SJCRH30 (cell line): ENCODE measurements around the gene CENPW. TPM values are rescaled to one million over a fixed set of nuclear protein-coding genes. Genes with fewer than 3 reads are reported as not detected.

Experiments used
- DNase-seq, 2 experiments: peaks; one replicate each; pipeline ENCODE4 v3.0.0-alpha.2; 2015 to 2020
- H3K27ac ChIP-seq: fragments of 250-450 bp; sonication (Bioruptor Pico); 2 replicates; pipeline ENCODE4 v1.5.1; 2020; ENCODE audit warnings: mild to moderate bottlenecking, moderate library complexity
- H3K27me3 ChIP-seq: fragments of 250-450 bp; sonication (Bioruptor Pico); 2 replicates; pipeline ENCODE4 v1.5.1; 2020; ENCODE audit warnings: mild to moderate bottlenecking, moderate library complexity
- H3K36me3 ChIP-seq: fragments of 250-450 bp; sonication (Bioruptor Pico); 2 replicates; pipeline ENCODE4 v1.5.1; 2020; ENCODE audit warnings: mild to moderate bottlenecking, moderate library complexity
- H3K4me1 ChIP-seq: fragments of 250-450 bp; sonication (Bioruptor Pico); 2 replicates; pipeline ENCODE4 v1.5.1; 2020; ENCODE audit warnings: mild to moderate bottlenecking, moderate library complexity
- H3K4me3 ChIP-seq: fragments of 250-450 bp; sonication (Bioruptor Pico); 2 replicates; pipeline ENCODE4 v1.5.1; 2020; ENCODE audit warnings: mild to moderate bottlenecking, moderate library complexity
- H3K9me3 ChIP-seq: fragments of 250-450 bp; sonication (Bioruptor Pico); replicated peaks from 2 replicates; pipeline ENCODE4 v1.5.1; 2020; ENCODE audit warnings: mild to moderate bottlenecking, moderate library complexity
- total RNA-seq: library from RNA; depleted of rRNA; stranded (reverse); fragments of >200 nt; shearing (Covaris generic); gene quantifications from 2 replicates; pipeline ENCODE4 v1.2.3, GENCODE V29; 2014; rRNA removed

Gene CENPW
- total RNA-seq: 40.2 and 46.0 TPM in 2 replicates

GRCh38 chr6:126339796-126340609, at the start of gene CENPW:
CENPW (plus strand) TSS chr6:126340115; CDS start chr6:126340274, 159 bp downstream.
- Histone ChIP-seq H3K9me3 (no peaks in the 10 kb centered on the region), H3K4me1 (0 out of 2 replicates have a peak, but pooled peaks cover 2% of the 10 kb centered on the region), H3K36me3 (no peaks in the 10 kb centered on the region), H3K27me3 (no peaks in the 10 kb centered on the region), H3K4me3 (peak within 1 kb of the TSS; percentile 80), H3K27ac (peak within 1 kb of the TSS; percentile 50)
- DNase-seq: peak; percentile 83 to 87

- H3K4me3 ChIP-seq: no peak overlapping the region
- no peaks in the 10 kb centered on the region for H3K27me3 ChIP-seq
- H3K9me3 ChIP-seq: no peaks in the 10 kb centered on the region
- no peaks in the 10 kb centered on the region for H3K4me1 ChIP-seq
- H3K36me3 ChIP-seq: no peaks in the 10 kb centered on the region
- H3K27ac ChIP-seq: no peak overlapping the region
- no peak for DNase-seq
Measured at GRCh38 chr6:126293891-126294524, 45.9 kb upstream of the CENPW start.

GRCh38 chr6:126300126-126300525, 39.8 kb upstream of the CENPW start:
- Histone ChIP-seq H3K27me3 (no peaks in the 10 kb centered on the region), H3K36me3 (no peaks in the 10 kb centered on the region), H3K4me3 (no peak overlapping the region), H3K27ac (no peak overlapping the region), H3K9me3 (no peaks in the 10 kb centered on the region), H3K4me1 (peaks cover 3% of the 10 kb centered on the region; the same call in 1 of the 2 replicates)
- no peak for DNase-seq

GRCh38 chr6:126300735-126301134, 39.2 kb upstream of the CENPW start:
- no peak for DNase-seq
- peaks cover 3% of the 10 kb centered on the region; the same call in 1 of the 2 replicates for H3K4me1 ChIP-seq
- no peaks in the 10 kb centered on the region for H3K9me3 ChIP-seq
- H3K4me3 ChIP-seq: no peak overlapping the region
- no peak overlapping the region for H3K27ac ChIP-seq
- H3K36me3 ChIP-seq: no peaks in the 10 kb centered on the region
- H3K27me3 ChIP-seq: no peaks in the 10 kb centered on the region

- Histone ChIP-seq H3K36me3 (no peaks in the 10 kb centered on the region), H3K27me3 (no peaks in the 10 kb centered on the region), H3K4me3 (no peak overlapping the region), H3K9me3 (no peaks in the 10 kb centered on the region), H3K4me1 (peaks cover 3% of the 10 kb centered on the region; the same call in 1 of the 2 replicates), H3K27ac (no peak overlapping the region)
- peak in 1 of 2 experiments; percentile 45 for DNase-seq
Measured at GRCh38 chr6:126302191-126302590, 37.7 kb upstream of the CENPW start.

GRCh38 chr6:126307849-126308248, 32.1 kb upstream of the CENPW start:
- DNase-seq: peak; percentile 11 to 14
- H3K9me3 ChIP-seq: no peaks in the 10 kb centered on the region
- H3K27ac ChIP-seq: no peak overlapping the region
- no peaks in the 10 kb centered on the region for H3K27me3 ChIP-seq
- no peak overlapping the region for H3K4me3 ChIP-seq
- no peaks in the 10 kb centered on the region for H3K36me3 ChIP-seq
- no peaks in the 10 kb centered on the region; the same call in 1 of the 2 replicates for H3K4me1 ChIP-seq

- Histone ChIP-seq H3K4me1 (no peaks in the 10 kb centered on the region; the same call in 1 of the 2 replicates), H3K9me3 (no peaks in the 10 kb centered on the region), H3K27ac (no peak overlapping the region), H3K4me3 (no peak overlapping the region), H3K36me3 (no peaks in the 10 kb centered on the region), H3K27me3 (no peaks in the 10 kb centered on the region)
- no peak for DNase-seq
Measured at GRCh38 chr6:126308362-126308761, 31.6 kb upstream of the CENPW start.

- DNase-seq: peak in 1 of 2 experiments; percentile 40
- Histone ChIP-seq H3K36me3 (no peaks in the 10 kb centered on the region), H3K27me3 (no peaks in the 10 kb centered on the region), H3K9me3 (no peaks in the 10 kb centered on the region), H3K27ac (no peak overlapping the region), H3K4me3 (no peak overlapping the region), H3K4me1 (no peaks in the 10 kb centered on the region; the same call in 1 of the 2 replicates)
Measured at GRCh38 chr6:126312013-126312665, 27.8 kb upstream of the CENPW start.

GRCh38 chr6:126313941-126314340, 26.0 kb upstream of the CENPW start:
- Histone ChIP-seq H3K4me1 (no peaks in the 10 kb centered on the region; the same call in 1 of the 2 replicates), H3K27me3 (no peaks in the 10 kb centered on the region), H3K9me3 (no peaks in the 10 kb centered on the region), H3K36me3 (no peaks in the 10 kb centered on the region), H3K4me3 (no peak overlapping the region), H3K27ac (no peak overlapping the region)
- DNase-seq: no peak

- H3K4me3 ChIP-seq: no peak overlapping the region
- no peaks in the 10 kb centered on the region for H3K4me1 ChIP-seq
- no peak overlapping the region for H3K27ac ChIP-seq
- DNase-seq: no peak
- H3K9me3 ChIP-seq: no peaks in the 10 kb centered on the region
- no peaks in the 10 kb centered on the region for H3K36me3 ChIP-seq
- no peaks in the 10 kb centered on the region for H3K27me3 ChIP-seq
Measured at GRCh38 chr6:126318797-126319196, 21.1 kb upstream of the CENPW start.

- H3K27me3 ChIP-seq: no peaks in the 10 kb centered on the region
- H3K9me3 ChIP-seq: no peaks in the 10 kb centered on the region
- H3K4me3 ChIP-seq: no peak overlapping the region
- DNase-seq: no peak
- H3K27ac ChIP-seq: no peak overlapping the region
- H3K36me3 ChIP-seq: no peaks in the 10 kb centered on the region
- no peaks in the 10 kb centered on the region for H3K4me1 ChIP-seq
Measured at GRCh38 chr6:126333729-126334128, 6.2 kb upstream of the CENPW start.

- no peaks in the 10 kb centered on the region for H3K9me3 ChIP-seq
- H3K27me3 ChIP-seq: no peaks in the 10 kb centered on the region
- no peak overlapping the region for H3K4me3 ChIP-seq
- no peaks in the 10 kb centered on the region for H3K36me3 ChIP-seq
- H3K4me1 ChIP-seq: no peaks in the 10 kb centered on the region
- no peak overlapping the region for H3K27ac ChIP-seq
- no peak for DNase-seq
Measured at GRCh38 chr6:126335210-126335609, 4.7 kb upstream of the CENPW start.

- no peaks in the 10 kb centered on the region for H3K36me3 ChIP-seq
- H3K27me3 ChIP-seq: no peaks in the 10 kb centered on the region
- no peak overlapping the region for H3K4me3 ChIP-seq
- no peak for DNase-seq
- 0 out of 2 replicates have a peak, but pooled peaks cover 2% of the 10 kb centered on the region for H3K4me1 ChIP-seq
- H3K27ac ChIP-seq: no peak overlapping the region
- H3K9me3 ChIP-seq: no peaks in the 10 kb centered on the region
Measured at GRCh38 chr6:126337323-126337722, 2.6 kb upstream of the CENPW start.

- Histone ChIP-seq H3K27me3 (no peaks in the 10 kb centered on the region), H3K27ac (no peak overlapping the region), H3K36me3 (no peaks in the 10 kb centered on the region), H3K4me3 (peak overlapping the region; percentile 80), H3K4me1 (0 out of 2 replicates have a peak, but pooled peaks cover 2% of the 10 kb centered on the region), H3K9me3 (no peaks in the 10 kb centered on the region)
- no peak for DNase-seq
Measured at GRCh38 chr6:126341126-126341525, 1.2 kb downstream of the CENPW start.

- no peak for DNase-seq
- Histone ChIP-seq H3K27me3 (no peaks in the 10 kb centered on the region), H3K4me1 (0 out of 2 replicates have a peak, but pooled peaks cover 2% of the 10 kb centered on the region), H3K36me3 (peaks cover 6% of the 10 kb centered on the region), H3K9me3 (no peaks in the 10 kb centered on the region), H3K4me3 (no peak overlapping the region), H3K27ac (no peak overlapping the region)
Measured at GRCh38 chr6:126344181-126344580, 4.3 kb downstream of the CENPW start.
